ES-I3 (cell line): ENCODE data around the gene CIP2A.

Experiments used
- H3K36me3 ChIP-seq: 2 replicates; pipeline ENCODE4 v1.6.1; 2013; ENCODE audit warnings: mild to moderate bottlenecking, low read length, control low read depth, moderate library complexity; ENCODE audit not compliant: insufficient read depth
- H3K4me1 ChIP-seq: 2 replicates; pipeline ENCODE4 v1.6.1; 2013; ENCODE audit warnings: mild to moderate bottlenecking, control low read depth, low read length; ENCODE audit not compliant: insufficient read depth
- H3K9ac ChIP-seq: 2 replicates; pipeline ENCODE4 v1.6.1; 2013; ENCODE audit warnings: low read depth, mild to moderate bottlenecking, low read length, moderate library complexity
- H3K9me3 ChIP-seq: 2 replicates; pipeline ENCODE4 v1.6.1; 2013; ENCODE audit warnings: mild to moderate bottlenecking, low read length, moderate library complexity; ENCODE audit not compliant: control insufficient read depth, insufficient read depth

CIP2A gene

DNA sequence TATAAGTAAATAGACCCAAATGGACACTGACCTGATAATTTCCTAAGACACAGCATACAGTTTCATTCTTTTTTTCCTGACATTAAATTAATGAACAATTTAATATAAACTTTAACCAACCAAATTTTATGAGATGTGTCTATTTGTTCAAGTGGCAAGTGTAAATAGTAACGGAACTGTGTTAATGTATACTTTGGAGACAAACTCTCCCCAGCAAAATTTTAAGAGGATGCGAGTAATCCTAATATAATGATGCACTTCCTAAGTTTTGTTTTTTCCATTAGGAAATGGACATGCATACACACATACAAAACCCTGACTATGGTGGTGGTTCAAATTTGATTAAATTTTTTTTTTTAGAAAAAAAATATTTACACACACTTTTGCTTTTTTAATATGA is 40.4 kb downstream of the CIP2A start:
- Histone ChIP-seq H3K9ac (no peak overlapping the region), H3K4me1 (no peaks in the 10 kb centered on the region), H3K9me3 (no peaks in the 10 kb centered on the region), H3K36me3 (no peaks in the 10 kb centered on the region; the same call in 1 of the 2 replicates)

DNA sequence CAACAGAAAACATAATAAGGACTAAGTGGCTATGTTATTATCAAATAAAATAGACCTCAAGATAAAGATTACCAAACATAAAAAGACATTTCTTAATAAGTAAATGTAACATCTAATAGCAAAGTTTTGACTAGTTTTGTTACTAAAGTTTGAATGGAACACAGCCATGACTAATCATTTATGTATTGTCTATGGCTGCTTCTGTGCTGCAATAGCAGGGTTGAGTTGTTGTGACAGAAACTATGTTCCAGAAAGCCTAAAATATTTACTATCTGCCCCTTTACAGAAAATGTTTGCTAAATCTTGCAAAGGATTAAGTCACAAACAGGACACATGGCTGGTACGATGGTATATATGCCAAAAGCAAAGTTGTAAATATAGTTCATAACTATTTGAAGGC is 40.9 kb downstream of the CIP2A start:
- Histone ChIP-seq H3K9ac (no peak overlapping the region), H3K36me3 (no peaks in the 10 kb centered on the region; the same call in 1 of the 2 replicates), H3K4me1 (no peaks in the 10 kb centered on the region)

DNA sequence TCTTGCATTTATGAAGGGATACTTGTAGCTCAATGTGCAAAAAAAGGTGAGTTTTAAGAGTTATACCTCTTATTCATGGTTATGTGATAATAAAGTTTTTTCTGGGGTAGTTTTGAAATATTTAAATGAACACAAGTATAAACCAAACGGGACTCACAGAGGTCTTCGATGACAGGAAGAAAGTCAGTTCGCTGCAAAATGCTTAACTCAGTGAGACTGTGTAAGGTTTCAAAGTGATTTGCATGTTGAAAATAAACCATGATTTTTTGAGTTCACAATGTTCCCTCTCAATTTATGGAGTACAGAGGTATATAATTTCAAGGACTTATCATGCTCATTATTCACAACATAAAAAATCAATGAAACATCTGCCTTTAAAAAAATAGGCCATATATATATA is 42.5 kb downstream of the CIP2A start:
- Histone ChIP-seq H3K9ac (no peak overlapping the region), H3K4me1 (no peaks in the 10 kb centered on the region), H3K36me3 (no peaks in the 10 kb centered on the region; the same call in 1 of the 2 replicates)

More for the DNA sequence above, 40.9 kb downstream of the CIP2A start:
- no peaks in the 10 kb centered on the region for H3K9me3 ChIP-seq

GRCh38 chr3:108546247-108546646 is 43.0 kb downstream of the CIP2A start:
- Histone ChIP-seq H3K4me1 (no peaks in the 10 kb centered on the region), H3K9me3 (no peaks in the 10 kb centered on the region), H3K36me3 (no peaks in the 10 kb centered on the region; the same call in 1 of the 2 replicates), H3K9ac (no peak overlapping the region)

More for the DNA sequence above, 42.5 kb downstream of the CIP2A start:
- no peaks in the 10 kb centered on the region for H3K9me3 ChIP-seq

- Histone ChIP-seq H3K4me1 (no peaks in the 10 kb centered on the region), H3K36me3 (no peaks in the 10 kb centered on the region), H3K9me3 (no peaks in the 10 kb centered on the region), H3K9ac (no peak overlapping the region)
Measured at GRCh38 chr3:108538083-108538482, 51.2 kb downstream of the CIP2A start.

DNA sequence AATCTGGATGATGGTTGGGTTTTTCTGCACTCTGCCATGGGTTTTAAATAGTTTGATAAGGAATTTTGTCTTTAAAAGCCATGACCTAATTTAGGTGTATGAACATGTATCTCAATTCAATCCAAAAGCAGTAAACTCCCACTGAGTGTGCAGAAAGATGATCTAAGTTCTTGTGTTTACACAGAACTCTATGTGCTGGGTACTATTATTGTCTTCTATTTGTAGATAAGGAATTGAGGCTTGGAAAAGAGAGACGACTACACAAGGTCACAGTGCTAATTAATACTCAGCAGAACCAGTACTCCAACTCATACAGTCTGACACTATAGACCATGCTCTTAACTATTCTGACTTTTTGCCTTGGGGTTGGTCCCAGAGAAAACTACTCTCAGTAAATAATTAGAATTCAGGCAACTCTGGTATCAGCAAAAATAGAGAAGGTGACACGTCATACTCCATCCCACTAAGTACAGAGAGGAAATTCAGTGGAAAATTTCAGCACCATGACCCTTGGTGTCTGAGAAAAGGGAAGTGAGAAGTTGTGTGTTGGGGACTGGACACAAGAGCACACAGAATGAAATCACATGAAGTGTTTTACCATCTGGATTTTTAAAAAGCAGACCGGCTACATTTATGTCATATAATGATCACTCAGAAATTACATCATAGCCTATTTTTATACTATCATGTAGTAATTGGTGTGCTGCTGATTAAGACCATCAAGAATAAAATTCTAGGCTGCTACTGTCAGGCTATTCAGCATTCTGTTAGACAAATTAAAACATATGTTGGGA is 60.6 kb downstream of the CIP2A start:
- Histone ChIP-seq H3K9ac (no peak overlapping the region), H3K9me3 (no peaks in the 10 kb centered on the region), H3K4me1 (no peaks in the 10 kb centered on the region), H3K36me3 (no peaks in the 10 kb centered on the region)

DNA sequence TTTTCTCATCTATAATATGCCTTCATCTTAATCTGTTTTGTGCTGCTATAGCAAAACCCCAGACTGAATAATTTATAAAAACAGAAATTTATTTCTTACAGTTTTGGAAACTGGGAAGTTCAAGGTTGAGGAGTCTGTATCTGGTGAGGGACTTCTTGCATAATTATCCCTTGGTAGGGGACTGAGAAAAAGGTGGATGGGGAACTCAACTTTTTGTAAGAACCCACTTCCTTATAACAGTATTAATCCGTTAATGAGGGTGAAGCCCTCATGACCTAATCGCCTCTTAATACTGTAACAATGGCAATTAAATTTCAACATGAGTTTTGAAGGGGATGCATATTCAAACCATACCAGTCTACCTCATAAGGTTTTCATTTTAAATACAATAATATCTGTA is 61.4 kb downstream of the CIP2A start:
- H3K9ac ChIP-seq = no peak overlapping the region
- no peaks in the 10 kb centered on the region for H3K4me1 ChIP-seq
- H3K9me3 ChIP-seq = no peaks in the 10 kb centered on the region
- no peaks in the 10 kb centered on the region for H3K36me3 ChIP-seq

- H3K9me3 ChIP-seq = no peaks in the 10 kb centered on the region
- H3K9ac ChIP-seq = no peak overlapping the region
- H3K4me1 ChIP-seq = no peaks in the 10 kb centered on the region
- H3K36me3 ChIP-seq = no peaks in the 10 kb centered on the region
Measured at GRCh38 chr3:108527109-108527508, 62.1 kb downstream of the CIP2A start.

DNA sequence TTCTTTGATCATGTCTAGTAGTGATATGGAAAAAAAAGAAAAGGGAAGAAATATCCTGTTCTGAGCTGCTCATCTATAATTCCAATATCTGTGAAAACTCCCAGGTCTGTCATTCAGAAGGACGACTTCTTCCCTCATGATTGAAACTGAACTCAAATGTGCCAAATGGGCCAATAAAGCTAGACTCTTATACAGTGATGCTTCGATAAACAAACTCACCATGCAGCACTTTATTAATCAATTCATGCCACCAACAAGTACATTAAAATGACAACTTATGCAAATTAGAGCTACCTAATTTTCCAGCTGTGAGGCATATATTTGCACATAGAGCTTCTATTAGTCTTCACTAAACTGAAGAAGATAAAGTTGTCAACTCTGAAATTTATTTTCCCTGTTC is 63.3 kb downstream of the CIP2A start:
- Histone ChIP-seq H3K4me1 (no peaks in the 10 kb centered on the region), H3K36me3 (no peaks in the 10 kb centered on the region), H3K9me3 (no peaks in the 10 kb centered on the region), H3K9ac (no peak overlapping the region)

GRCh38 chr3:108525256-108525655 is 64.0 kb downstream of the CIP2A start:
- H3K4me1 ChIP-seq = no peaks in the 10 kb centered on the region
- no peak overlapping the region for H3K9ac ChIP-seq
- H3K9me3 ChIP-seq = no peaks in the 10 kb centered on the region
- no peaks in the 10 kb centered on the region for H3K36me3 ChIP-seq

DNA sequence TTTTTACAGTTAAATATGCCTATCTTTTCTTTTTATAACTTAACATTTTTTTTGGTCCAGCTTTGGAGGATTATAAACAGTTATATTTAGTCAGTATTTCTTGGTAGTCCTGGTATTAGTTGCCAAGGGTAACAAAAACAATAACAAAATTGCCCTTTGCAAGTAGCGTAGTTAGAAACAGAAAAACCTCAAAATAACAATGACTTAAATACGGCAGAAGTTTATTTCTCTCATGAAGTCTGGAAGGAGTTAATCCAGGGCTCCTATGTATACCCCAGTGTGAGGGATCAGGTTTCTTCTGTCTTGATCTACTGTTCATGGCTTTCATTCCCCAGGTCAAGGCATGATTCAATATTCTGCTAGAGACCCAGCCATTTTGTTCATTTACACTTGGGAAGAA is 64.7 kb downstream of the CIP2A start:
- Histone ChIP-seq H3K36me3 (no peaks in the 10 kb centered on the region), H3K9me3 (no peaks in the 10 kb centered on the region), H3K9ac (no peak overlapping the region), H3K4me1 (no peaks in the 10 kb centered on the region)

GRCh38 chr3:108518895-108519294 is 70.3 kb downstream of the CIP2A start:
- Histone ChIP-seq H3K9me3 (no peaks in the 10 kb centered on the region), H3K36me3 (no peaks in the 10 kb centered on the region), H3K9ac (no peak overlapping the region), H3K4me1 (no peaks in the 10 kb centered on the region)

- H3K9ac ChIP-seq = no peak overlapping the region
- H3K9me3 ChIP-seq = no peaks in the 10 kb centered on the region
- no peaks in the 10 kb centered on the region for H3K36me3 ChIP-seq
- H3K4me1 ChIP-seq = no peaks in the 10 kb centered on the region
Measured at GRCh38 chr3:108516881-108517280, 72.4 kb downstream of the CIP2A start.

GRCh38 chr3:108513961-108514360 is 75.3 kb downstream of the CIP2A start:
- Histone ChIP-seq H3K9ac (no peak overlapping the region), H3K4me1 (no peaks in the 10 kb centered on the region), H3K9me3 (no peaks in the 10 kb centered on the region), H3K36me3 (no peaks in the 10 kb centered on the region)

DNA sequence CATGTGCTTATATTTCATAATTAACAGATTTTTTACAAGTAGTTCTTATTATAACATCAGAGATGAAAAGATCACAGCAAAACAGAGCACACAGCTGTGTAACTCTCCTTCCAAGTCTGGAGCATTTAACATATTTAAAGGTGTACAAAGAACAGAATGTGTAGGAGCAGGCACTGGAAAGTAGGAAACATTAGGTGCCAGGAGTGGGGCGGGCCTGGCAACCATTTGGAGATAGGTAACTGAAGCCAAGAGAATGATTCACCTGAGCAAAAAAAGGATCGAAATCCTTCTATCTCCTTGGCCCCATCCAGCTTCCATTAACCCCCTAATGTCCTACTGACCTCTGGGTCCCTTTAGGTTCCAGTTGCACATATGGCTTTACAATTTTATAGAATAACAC is 76.6 kb downstream of the CIP2A start:
- Histone ChIP-seq H3K9me3 (no peaks in the 10 kb centered on the region), H3K4me1 (peaks cover 5% of the 10 kb centered on the region; the same call in 1 of the 2 replicates), H3K36me3 (no peaks in the 10 kb centered on the region), H3K9ac (no peak overlapping the region)
